Sigmoid colon (tissue), 4 donors: ENCODE results near the gene ABI3BP.

Experiments used
- POLR2A ChIP-seq, 2 donors: fragments of 450-650 bp; IDR thresholded peaks; one replicate each; pipeline ENCODE4 v1.6.1; 2016; ENCODE audit warnings: antibody characterized with exemption in 2 of 2, mild to moderate bottlenecking in 2 of 2, moderate library complexity in 2 of 2
- POLR2AphosphoS5 ChIP-seq, 4 donors: sonication (generic); formaldehyde crosslinking; IDR thresholded peaks; one replicate each; pipeline ENCODE4 v1.6.1; 2017; ENCODE audit warnings: antibody characterized with exemption in 4 of 4
- TF ChIP-seq, protein P1 (sequence below), 4 experiments: fragments of 450-650 bp in 3 of 4; fragments of 200-600 bp in 1 of 4; IDR thresholded peaks; one replicate each; pipeline ENCODE4 v1.5.1; 2016 to 2019; ENCODE audit warnings: antibody characterized with exemption in 4 of 4, mild to moderate bottlenecking in 3 of 4, moderate library complexity in 2 of 4

DNA sequence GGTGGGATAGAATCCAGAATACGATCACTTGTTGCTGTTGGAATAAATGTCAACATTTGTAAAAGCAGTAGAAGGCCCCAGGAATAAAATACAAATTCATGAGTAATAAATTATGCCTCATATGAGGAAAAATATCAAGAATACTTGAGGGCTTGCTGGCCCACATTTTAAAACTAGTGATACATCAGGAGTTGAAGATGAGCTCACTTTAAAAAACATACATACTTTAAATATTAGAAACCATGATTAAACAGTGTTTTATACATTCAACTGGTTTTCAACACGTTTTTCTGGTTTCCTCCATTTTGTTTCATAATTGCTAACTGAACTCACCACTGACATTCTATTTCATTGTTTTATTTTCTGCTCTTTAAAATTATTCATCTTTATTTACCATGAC lies 142.5 kb downstream of the ABI3BP start:
- TF ChIP-seq, protein P1, sequence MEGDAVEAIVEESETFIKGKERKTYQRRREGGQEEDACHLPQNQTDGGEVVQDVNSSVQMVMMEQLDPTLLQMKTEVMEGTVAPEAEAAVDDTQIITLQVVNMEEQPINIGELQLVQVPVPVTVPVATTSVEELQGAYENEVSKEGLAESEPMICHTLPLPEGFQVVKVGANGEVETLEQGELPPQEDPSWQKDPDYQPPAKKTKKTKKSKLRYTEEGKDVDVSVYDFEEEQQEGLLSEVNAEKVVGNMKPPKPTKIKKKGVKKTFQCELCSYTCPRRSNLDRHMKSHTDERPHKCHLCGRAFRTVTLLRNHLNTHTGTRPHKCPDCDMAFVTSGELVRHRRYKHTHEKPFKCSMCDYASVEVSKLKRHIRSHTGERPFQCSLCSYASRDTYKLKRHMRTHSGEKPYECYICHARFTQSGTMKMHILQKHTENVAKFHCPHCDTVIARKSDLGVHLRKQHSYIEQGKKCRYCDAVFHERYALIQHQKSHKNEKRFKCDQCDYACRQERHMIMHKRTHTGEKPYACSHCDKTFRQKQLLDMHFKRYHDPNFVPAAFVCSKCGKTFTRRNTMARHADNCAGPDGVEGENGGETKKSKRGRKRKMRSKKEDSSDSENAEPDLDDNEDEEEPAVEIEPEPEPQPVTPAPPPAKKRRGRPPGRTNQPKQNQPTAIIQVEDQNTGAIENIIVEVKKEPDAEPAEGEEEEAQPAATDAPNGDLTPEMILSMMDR (IDR thresholded peaks at IDR 0.05) = no peak
- TF ChIP-seq POLR2A (IDR thresholded peaks at IDR 0.05) (no peak), POLR2AphosphoS5 (IDR thresholded peaks at IDR 0.05) (no peak)
